HL-60/S4 treated with phorbol 12-myristate 13-acetate at 8.2 ng/mL for 4 days and 3 days (cell line): ENCODE data around the gene SLC4A3.
"Not testable (repeated sequence)": the region's sequence is repeated elsewhere in the genome, so short reads cannot be mapped to it uniquely, and the experiment has no call there.

Experiments used
- in situ Hi-C: fragments of 300-500 bp; cut with MboI; formaldehyde crosslinking; loops from 2 replicates; pipeline ENCODE4 v1.15.0; 2022; ENCODE audit warnings: low sequenced_read_pairs

The SLC4A3 gene

DNA sequence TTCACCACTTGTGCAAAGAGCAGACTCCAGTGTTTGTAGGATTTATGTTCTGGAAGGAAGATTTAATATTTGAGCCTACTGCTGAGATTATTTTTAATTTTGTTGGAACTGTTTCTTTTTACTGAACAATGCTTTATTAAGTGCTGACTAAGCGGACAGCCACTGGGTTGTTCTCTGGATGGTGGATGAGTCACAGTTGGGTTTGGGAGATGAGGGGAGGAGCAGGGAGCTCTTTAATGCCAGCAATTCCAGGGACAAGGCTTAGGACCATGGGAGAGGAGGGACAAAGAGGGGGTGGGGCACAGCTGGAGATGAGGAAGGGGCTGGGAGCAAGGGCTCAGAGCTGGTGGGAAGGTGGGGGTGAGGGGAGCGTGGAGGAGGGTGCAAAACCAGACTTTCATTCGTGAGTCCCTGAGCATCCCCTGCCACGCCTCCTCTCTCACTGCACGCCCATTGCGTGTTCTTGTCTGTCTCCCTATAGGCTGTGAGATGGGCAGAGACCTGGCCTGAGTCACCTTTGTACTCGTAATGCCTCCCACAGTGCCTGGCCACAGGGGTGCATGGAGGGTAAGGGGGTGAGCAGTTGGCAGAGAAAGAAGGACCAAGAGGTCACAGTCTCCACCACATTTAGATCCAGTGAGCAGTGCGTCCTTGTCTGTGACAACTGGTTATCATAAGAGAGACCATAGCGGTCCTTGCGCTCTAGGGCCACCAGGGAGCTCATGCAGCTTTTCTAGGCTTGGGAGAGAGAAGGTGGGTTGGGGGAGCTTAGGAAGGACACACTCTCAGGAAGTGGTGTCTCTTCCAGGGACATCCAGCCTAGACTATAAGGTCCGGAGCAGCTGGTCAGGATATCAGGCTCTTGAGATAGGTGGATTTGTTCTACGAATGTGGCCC, 18.4 kb downstream of the SLC4A3 start:
- in situ Hi-C loops, result loop anchor here (10.0 kb wide), 1 partner anchor 101 kb away; the partner anchor contains the start of genes CHPF and TMEM198

DNA sequence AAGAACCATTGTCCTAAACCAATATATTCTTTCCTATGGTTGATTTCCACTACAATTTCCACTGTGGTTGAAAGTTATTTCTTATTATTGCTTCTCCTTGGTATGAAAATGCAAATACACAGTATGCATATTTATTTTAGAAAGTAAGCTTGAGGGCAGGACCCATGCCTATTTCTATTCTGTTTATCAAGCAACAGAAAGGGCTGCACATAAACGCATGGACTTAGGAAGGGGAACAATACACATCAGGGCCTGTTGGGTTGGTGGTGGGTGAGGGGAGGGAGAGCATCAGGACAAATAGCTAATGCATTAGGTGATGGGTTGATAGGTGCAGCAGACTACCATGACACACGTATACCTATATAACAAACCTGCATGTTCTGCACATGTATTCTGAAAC, 20.7 kb downstream of the SLC4A3 start:
- in situ Hi-C loops, result loop anchor here (10.0 kb wide), 1 partner anchor 103 kb away; the partner anchor contains the start of genes CHPF and TMEM198

DNA sequence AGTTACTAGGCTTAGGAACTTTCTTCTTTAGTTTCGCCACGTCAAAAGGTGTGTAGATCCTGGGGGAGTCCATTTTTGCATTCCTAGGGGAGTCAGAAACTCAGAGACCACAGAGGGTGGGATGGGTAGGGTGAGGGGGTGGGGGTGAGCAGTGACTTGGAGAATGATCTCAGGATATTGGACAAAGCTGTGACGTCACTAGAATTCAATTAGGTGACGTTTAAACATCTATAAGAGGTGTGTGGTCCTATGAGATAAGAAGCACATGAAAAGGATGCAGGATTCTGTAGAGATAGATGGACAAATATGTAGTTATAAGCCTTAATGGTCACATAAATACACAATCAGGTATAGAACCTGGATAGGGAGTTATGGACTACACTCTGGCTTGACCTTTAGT, 21.5 kb downstream of the SLC4A3 start:
- in situ Hi-C loops, result loop anchor here (10.0 kb wide), 1 partner anchor 104 kb away; the partner anchor contains the start of genes CHPF and TMEM198

DNA sequence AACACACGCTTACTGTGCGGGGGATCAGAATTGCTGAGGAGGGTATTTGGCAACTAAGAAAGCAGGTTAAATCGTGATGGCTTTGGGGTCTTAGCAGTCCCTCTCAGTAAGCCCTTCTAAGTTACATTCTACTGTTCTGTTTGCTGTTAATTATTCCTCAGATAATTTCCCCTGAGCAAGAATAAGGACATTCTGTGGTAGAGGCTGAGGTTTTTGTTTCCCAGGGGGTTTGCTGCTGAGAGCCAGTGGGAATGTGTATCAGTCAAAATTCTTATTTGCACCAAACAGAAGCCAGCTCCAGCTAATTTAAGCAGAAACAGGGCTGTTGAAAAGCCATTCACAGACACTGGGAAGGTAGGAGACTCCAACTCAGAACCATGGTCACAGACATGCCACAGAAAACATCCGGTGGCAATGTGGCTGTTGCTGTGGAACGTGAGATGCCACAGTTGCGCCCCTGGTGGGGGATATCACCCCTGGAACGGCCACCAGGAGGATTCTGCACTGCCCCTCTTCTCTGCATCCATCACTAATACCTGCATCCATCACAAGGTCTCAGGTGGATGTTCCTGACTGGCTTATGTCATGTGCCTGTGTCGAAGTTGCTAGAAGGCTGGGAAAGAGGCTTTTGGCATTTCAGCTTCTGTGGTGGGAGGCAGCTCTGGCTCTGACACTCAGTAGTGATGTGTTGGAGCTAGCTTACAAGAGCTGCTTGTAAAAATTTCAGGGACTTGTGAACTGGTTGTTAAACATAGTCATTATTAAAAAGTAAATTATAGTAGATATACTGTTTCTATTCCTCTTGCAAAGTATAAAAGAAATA, 23.2 kb downstream of the SLC4A3 start:
- in situ Hi-C loops, result no loop called here

DNA sequence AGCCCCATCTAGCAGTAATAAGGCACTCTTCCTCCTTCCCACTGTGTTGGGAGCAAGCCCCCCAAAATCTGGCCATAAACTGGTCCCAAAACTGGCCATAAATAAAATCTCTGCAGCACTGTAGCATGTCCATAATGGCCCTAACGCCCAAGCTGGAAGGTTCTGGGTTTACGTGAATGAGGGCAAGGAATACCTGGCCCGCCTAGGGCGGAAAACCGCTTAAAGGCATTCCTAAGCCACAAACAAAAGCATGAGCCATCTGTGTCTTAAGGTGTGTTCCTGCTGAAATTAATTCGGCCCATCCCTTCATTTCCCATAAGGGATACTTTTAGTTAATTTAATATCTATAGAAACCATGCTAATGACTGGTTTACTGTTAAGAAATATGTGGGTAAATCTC, 24.2 kb downstream of the SLC4A3 start:
- in situ Hi-C loops, result not testable (repeated sequence)

DNA sequence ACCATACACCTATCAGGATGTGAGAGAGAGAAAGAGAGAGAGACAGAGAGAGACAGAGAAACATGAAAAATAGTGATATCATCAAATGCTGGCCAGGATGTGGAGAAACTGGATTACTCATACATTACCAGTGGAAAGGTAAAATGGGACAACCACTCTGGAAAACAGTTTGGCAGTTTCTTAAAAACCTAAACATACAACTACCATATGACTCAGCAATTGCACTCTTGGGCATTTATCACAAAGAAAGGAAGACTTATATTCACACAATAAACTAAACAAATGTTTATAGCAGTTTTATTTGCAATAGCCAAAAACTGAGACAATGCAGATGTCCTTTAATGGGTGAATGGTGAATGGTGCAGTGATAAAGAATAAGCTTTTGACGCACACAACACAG, 29.1 kb downstream of the SLC4A3 start:
- in situ Hi-C loops, result no loop called here

DNA sequence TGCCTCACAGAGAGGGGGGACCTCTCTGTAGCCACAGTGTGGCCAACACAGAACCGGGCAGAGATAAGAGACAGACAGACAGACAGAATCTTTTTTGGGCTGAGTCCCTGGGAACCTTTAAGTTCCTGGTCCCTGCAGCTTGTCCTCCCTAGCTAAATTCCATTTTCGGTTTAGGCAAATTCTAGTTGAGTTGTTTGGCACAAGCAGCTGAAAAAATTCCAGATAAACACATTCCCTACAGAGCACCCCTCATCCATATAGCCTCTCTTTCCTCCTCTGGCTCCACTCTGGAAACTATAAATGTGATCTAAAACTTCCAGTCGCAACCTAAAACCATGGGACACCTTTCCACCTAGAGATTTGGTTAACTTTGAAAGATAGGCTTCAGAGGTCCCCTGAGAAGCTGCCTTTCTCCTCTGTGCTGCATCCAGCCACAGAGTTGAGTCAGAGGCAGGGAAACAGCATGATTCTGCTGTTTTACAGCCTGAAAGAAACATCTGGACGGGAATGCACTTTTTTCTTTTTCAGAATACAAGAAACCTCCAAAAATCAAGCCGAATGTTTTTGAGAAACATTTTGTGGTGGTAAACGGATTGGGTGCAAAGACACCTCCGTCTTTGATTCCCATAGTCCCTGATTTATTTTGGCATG, 30.9 kb downstream of the SLC4A3 start:
- in situ Hi-C loops, result no loop called here

DNA sequence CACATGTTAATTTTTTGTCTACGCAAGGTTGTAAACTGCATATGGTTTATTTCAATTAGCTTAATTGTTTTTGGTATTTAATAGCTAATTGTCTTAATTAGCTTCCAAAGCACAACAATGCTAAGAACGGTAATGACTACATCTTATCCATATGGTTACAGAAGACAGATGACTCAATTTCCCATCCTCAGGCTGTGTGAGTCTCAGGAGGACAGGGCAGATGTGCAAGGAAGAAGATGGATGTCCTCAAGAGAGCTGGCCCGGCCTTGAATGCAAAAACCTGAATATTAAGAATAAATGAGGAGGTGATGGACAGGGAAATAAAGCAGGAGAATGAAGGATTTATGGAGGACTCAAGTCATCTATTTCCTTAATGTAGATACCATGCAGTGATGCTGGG, 31.4 kb downstream of the SLC4A3 start:
- in situ Hi-C loops, result no loop called here

DNA sequence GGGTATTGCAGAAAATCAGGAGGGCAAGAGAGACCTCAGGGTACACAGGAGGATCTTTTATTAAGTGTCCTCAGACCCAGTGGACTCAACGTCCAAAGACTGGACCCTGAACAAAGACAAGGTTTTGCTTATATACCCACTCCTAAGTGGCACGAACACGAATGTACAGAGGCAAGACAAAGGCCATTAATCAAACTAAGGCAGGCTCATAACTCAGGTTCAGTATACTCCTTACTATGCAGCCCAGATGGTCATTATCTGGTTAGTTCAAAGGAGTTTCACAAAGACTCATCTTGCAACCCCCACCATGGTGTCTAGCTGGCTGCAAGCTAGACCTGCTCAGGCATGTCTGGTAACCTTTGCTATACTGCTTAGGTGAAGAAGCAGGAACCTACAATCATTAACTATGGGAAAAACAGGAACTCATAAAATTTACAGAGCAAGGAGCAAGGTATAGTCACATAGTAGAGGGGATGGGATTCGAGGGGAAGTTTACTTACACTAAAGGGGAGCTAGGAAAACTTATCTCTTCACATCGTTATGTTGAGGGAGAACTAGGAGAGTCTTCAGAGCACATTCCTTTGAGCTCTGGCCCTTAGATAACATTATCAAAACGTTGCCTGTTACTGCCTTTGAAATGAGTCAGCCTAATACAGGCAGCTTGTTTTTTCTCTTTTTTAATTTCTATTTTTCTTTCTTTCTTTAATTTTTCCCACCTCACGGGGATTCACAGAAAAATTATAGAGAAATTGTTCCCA, 33.9 kb downstream of the SLC4A3 start:
- in situ Hi-C loops, result no loop called here

DNA sequence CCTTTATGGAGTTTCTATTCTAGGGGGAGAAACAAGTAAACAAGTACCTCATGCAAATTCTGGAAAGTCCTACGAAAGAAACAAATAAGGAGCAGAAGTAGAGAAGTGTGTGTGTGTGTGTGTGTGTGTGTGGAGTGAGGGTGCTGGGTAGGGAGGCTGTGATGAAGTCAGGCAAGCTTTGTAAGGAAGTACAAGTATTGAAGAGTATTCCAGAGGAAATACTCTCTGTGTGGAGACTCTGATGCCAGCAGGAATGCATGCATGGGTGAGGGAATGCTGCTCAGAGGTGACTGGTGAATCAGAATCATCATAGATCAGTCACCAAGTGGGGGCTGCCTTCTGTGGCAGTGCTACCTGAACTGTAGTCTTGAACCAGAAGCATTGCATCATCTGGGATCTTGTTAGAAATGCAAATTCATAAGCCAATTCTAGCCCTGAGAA, 34.5 kb downstream of the SLC4A3 start:
- in situ Hi-C loops, result no loop called here

DNA sequence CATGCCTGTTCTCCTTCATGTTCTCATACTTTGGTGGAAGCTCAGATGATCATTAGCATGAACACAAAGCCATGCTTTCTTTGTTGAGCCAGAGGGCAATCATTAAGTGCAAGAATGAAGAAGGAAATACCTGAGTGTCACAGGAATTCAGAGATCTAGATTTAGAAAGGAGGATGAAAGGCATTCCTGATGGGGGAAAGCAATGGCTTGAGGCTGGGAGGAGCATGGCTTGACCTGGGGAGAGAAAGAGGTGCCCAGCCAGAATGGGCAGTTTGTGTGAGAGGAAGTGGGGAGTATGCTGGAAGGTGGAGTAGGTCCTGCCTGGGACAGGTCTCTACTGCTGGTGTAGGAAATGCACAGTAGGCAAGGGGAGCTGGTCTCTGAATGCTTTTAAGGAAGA, 35.1 kb downstream of the SLC4A3 start:
- in situ Hi-C loops, result no loop called here

DNA sequence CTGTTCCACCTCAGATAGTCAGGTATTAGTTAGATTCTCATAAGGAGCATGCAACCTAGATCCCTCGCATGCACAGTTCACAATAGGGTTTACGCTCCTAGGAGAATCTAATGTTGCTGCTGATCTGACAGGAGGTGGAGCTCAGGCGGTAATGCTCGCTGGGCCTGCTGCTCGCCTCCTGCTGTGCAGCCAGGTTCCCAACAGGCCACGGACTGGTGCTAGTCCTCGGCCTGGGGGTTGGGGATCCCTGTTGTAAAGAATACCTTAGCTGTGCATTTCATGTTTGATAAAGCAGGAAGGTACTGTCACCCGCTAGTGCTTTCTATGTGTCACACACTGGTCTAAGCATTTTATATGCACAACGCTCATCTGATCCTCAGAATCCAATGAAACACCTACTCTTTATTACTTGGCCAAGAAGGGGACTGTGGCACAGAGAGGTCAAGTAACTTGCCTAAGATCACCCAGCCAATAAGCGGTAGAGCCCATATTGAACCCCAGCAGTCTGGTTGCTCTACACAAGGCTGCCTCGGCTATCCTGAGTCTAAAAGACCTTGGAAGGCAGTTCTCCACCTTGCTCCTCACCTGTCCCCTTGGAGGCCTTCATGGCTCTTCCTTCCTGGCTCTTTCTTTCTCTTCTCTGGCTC, 35.8 kb downstream of the SLC4A3 start:
- in situ Hi-C loops, result no loop called here

DNA sequence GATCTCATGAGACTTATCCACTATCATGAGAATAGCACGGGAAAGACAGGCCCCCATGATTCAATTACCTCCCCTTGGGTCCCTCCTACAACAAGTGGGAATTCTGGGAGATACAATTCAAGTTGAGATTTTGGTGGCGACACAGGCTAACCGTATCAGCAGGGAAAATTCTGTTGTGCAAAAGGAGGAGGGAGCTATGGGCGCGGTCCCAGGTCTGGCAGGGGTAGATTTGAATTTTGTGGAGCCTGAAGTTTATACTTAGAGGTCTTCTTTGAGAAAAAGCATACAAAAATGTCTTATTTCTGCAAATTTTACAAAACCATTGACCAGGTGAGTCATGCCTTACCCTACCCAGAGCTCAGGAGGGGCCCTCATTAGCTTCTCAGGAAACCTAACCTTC, 36.6 kb downstream of the SLC4A3 start:
- in situ Hi-C loops, result no loop called here

DNA sequence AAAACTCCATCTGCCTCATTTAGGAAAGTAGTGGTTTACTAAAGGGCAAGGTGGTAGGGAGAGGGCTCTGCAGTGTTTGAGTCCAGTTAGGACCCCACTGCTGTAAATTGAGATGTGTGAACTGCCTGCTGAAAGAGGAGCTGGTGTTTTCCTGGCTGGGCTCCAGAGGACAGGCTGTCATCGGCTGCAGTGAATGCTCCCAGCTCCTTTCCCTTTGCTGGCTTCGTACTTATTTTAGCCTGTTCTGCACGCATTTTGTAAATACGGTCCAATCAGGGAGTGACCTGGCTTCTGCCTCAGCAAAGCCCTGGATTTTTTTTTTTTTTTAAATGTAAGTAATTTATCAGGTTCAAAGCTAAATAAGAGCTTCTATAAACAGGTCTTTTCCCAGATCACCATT, 37.5 kb downstream of the SLC4A3 start:
- in situ Hi-C loops, result no loop called here

DNA sequence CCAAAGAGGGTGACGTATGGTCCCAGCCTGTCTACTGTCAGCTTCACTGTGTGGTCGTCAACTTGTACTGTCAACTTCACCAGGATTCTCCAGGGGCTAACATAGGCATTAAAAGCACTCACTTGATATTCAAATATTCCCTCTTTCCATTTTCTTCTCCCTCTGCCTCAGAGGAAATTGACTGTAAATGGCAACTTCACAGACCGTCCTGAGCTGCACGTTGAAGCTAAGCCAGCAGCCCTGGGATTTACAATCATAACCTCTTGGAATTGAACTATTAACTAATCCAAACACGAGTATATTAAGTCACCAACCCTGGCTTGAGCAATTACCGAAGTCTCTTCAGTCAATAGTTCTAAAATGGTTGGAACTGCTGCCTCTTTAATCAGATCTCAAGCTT, 38.5 kb downstream of the SLC4A3 start:
- in situ Hi-C loops, result no loop called here

DNA sequence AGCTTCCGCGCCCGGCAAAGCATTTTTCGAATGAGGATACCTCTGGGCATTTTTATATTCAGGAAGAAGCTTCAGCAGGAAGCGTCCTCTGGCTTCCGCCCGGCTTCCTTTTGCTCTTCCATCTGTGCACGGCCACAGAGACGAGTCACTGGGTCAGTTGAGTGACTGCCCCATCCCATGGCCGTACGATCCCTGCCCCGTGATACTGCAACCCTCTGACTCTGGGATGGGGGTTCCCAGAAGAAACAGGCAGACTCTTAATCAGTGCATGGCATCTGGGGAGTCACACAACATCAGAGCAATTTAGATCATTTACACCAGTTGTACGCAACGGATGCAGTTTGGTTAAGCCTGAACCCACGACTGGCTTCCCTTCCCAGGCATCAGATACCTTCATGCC, 40.9 kb downstream of the SLC4A3 start:
- in situ Hi-C loops, result no loop called here

DNA sequence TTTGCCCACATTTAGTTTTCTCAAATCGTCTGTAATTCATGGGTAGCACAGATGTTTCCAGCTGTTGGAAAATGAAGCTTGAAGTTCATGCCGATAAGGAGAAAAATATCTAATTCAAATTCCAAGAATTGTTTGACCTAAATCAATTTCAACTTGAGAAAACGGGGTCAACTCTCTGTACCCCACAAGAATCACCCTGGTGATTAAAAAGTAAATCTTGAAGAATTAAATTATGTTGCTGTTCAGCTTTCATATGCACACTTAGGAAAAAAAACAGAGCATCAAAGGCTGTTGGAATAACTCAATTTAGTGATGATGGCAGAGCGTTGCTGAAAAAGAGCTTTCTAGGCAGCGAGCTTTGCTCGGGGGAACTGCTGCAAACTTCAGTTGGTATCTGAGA, 43.0 kb downstream of the SLC4A3 start:
- in situ Hi-C loops, result no loop called here

DNA sequence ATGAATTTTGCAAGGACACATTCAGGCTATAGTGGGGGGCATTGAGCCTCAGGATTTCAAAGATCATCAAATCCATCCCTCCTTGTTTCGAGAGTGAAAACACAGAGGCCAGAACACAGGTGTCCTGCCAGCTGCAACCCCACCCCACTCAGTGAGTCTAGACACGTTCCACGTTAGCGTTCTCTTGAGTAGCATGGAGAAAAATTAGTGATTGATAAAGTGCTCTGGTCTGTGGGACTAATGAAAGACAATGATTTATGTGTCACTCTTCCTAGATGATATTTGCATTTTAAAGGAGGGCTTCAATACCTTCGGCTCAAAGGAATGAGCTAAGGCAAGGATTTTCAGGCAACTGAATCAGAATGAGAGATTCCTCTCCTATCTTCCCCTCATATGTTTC, 43.8 kb downstream of the SLC4A3 start:
- in situ Hi-C loops, result no loop called here

DNA sequence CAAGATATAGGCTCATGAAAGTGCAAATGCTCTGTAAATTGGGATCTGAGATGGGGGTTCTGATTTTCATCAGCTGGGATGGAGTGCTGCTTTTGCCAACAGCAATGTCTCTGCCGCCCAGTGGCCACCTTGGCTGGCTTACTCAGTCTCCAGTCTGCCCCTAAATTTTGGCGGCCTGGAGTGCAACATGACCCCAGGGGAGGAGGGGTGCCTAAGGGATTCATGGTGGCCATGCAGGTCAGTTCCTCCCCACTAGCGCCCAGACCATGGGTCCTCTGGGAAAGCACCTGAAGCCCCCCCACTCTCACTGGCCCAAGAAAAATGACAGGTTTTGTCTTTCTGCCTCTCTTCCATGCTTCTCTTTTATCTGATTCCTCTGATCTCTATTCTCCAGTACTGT, 45.0 kb downstream of the SLC4A3 start:
- in situ Hi-C loops, result no loop called here

DNA sequence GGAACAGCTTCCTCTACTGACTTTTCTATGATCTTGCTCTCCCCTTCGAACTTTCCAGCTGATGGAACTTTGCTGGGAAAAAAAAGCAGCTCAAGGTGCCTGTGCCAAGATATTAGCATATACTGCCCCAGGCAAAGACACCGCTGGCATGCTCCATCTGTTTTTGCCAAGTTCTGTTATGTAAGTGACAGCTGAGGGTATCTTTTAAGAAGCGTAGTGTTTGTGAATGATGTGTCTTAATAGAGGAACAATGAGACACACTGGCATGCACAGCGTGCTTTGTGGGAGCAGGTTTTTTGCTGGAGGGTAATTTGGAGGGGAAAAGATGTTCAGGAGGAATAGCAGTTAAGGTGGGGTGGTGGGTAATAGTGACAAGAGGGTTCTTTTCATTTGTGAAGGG, 47.8 kb downstream of the SLC4A3 start:
- in situ Hi-C loops, result no loop called here
